OCI-LY7 (cell line): ENCODE measurements around the gene NTMT2. TPM values are rescaled to one million over a fixed set of nuclear protein-coding genes. Genes with fewer than 3 reads are reported as not detected.

ENCODE experiments used
- BruUV-seq: library from RNA; stranded (reverse); fragments of 400-500 nt; replicated peaks from 2 replicates; lab custom pipeline; 2021; lab: Mats Ljungman, UMichigan
- CTCF ChIA-PET: fragments of 300-600 bp; sonication (Branson Sonifier 250); formaldehyde crosslinking; loops from one replicate; lab custom pipeline; 2022; ENCODE audit warnings: antibody characterized with exemption; ENCODE audit not compliant: unreplicated experiment; lab: Charles Lee
- POLR2A ChIA-PET: fragments of 300-600 bp; sonication (Branson Sonifier 250); formaldehyde crosslinking; loops from one replicate; lab custom pipeline; 2022; ENCODE audit warnings: antibody characterized with exemption; lab: Charles Lee
- DNase-seq: peaks from one replicate; pipeline ENCODE4 v3.0.0-alpha.2; 2015; ENCODE audit warnings: low spot score
- H2AFZ ChIP-seq: fragments of 200-600 bp; sonication (generic), shearing (Covaris generic); 2 replicates; pipeline ENCODE4 v1.6.1; 2014; ENCODE audit warnings: mild to moderate bottlenecking, antibody characterized with exemption, low read length, moderate library complexity
- H3K27ac ChIP-seq: fragments of 200-600 bp; sonication (generic); 2 replicates; pipeline ENCODE4 v1.5.1; 2014; ENCODE audit warnings: mixed run types, low read depth, mild to moderate bottlenecking, moderate library complexity, low read length, inconsistent platforms; ENCODE audit not compliant: poor library complexity, severe bottlenecking
- H3K36me3 ChIP-seq: fragments of 200-600 bp; sonication (generic); 2 replicates; pipeline ENCODE4 v1.6.1; 2014; ENCODE audit warnings: mild to moderate bottlenecking, antibody characterized with exemption, low read length, moderate library complexity, mixed read lengths; ENCODE audit not compliant: insufficient read depth
- H3K4me1 ChIP-seq: fragments of 200-600 bp; sonication (generic); 2 replicates; pipeline ENCODE4 v1.5.1; 2014; ENCODE audit warnings: mild to moderate bottlenecking, low read length; ENCODE audit not compliant: insufficient read depth, poor library complexity, severe bottlenecking
- H3K4me2 ChIP-seq: fragments of 200-600 bp; sonication (generic); 2 replicates; pipeline ENCODE4 v1.6.1; 2014; ENCODE audit warnings: mild to moderate bottlenecking, low read length
- H3K4me3 ChIP-seq: fragments of 200-600 bp; sonication (generic); 2 replicates; pipeline ENCODE4 v1.5.1; 2014; ENCODE audit warnings: mild to moderate bottlenecking, low read depth, low read length; ENCODE audit not compliant: poor library complexity, severe bottlenecking
- H3K79me2 ChIP-seq: fragments of 200-600 bp; sonication (generic); 2 replicates; pipeline ENCODE4 v1.6.1; 2016; ENCODE audit warnings: low read depth, mild to moderate bottlenecking, low read length, moderate library complexity, mixed read lengths; ENCODE audit not compliant: insufficient read depth
- H3K9me2 ChIP-seq: fragments of 200-600 bp; sonication (generic); 2 replicates; pipeline ENCODE4 v1.6.1; 2016; ENCODE audit warnings: mild to moderate bottlenecking, low read length, mixed read lengths; ENCODE audit not compliant: insufficient read depth
- H3K9me3 ChIP-seq: fragments of 200-600 bp; sonication (generic); 2 replicates; pipeline ENCODE4 v1.6.1; 2014; ENCODE audit warnings: mild to moderate bottlenecking, mixed run types, low read length, mixed read lengths
- H4K20me1 ChIP-seq: fragments of 200-600 bp; sonication (generic); 2 replicates; pipeline ENCODE4 v1.6.1; 2014; ENCODE audit warnings: mild to moderate bottlenecking, antibody characterized with exemption, low read length, moderate library complexity, mixed read lengths; ENCODE audit not compliant: insufficient read depth
- EZH2phosphoT487 ChIP-seq: fragments of 200-600 bp; sonication (generic); IDR thresholded peaks from 2 replicates; pipeline ENCODE4 v1.6.1; 2018; ENCODE audit warnings: low read depth, borderline replicate concordance, mild to moderate bottlenecking, mixed run types, antibody characterized with exemption, low read length, moderate library complexity, mixed read lengths
- intact Hi-C: fragments of 100-400 bp; cut with micrococcal nuclease; formaldehyde crosslinking; loops from one replicate; pipeline ENCODE4 v1.10.0; 2022; ENCODE audit not compliant: unreplicated experiment
- total RNA-seq, 2 experiments: library from RNA; depleted of rRNA in 1 of 2; stranded (reverse); fragments of >200 nt in 1 of 2; shearing (Covaris generic) in 1 of 2; gene quantifications; 2 replicates each; pipeline ENCODE4 v1.2.3, GENCODE V29; 2014 to 2022
- TF ChIP-seq, protein P1 (sequence below): fragments of 200-600 bp; sonication (generic); conservative IDR thresholded peaks from 2 replicates; pipeline ENCODE4 v1.5.1; 2014; ENCODE audit warnings: mild to moderate bottlenecking, antibody characterized with exemption, low read length, moderate library complexity, mixed read lengths

The NTMT2 gene
- total RNA-seq, 2 experiments from 2014 or later: not detected

DNA sequence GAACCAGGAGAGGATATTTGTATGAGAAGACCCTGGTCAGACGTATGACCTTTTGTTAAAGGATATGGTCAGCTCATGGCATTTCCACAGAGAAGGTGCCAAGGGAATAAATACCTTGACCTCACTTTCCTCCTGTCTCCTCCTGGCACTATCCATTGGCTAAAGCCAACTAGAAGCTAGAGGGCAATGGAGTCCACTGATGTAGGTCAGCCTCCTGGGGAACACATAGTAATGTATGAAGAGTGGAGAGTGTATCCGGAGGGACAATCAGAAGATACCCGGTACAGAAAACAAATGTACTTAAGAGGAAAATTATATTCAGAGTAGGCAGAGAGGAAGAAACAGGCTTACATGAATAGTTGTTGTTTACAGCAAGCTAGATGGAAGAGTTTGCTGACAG lies 698 bp upstream of the NTMT2 start:
- CTCF ChIA-PET: no interaction called here
- H3K4me2 ChIP-seq: no peak overlapping the region
- H3K9me3 ChIP-seq: no peaks in the 10 kb centered on the region
- BruUV-seq: no TSS peak
- H3K36me3 ChIP-seq: no peaks in the 10 kb centered on the region
- no peaks in the 10 kb centered on the region for H3K4me1 ChIP-seq
- no peak overlapping the region for H2AFZ ChIP-seq
- no peak for DNase-seq
- no peak overlapping the region for H3K27ac ChIP-seq
- H3K79me2 ChIP-seq: no peaks in the 10 kb centered on the region
- no peaks in the 10 kb centered on the region for H3K9me2 ChIP-seq
- H4K20me1 ChIP-seq: no peaks in the 10 kb centered on the region
- TF ChIP-seq, protein P1, sequence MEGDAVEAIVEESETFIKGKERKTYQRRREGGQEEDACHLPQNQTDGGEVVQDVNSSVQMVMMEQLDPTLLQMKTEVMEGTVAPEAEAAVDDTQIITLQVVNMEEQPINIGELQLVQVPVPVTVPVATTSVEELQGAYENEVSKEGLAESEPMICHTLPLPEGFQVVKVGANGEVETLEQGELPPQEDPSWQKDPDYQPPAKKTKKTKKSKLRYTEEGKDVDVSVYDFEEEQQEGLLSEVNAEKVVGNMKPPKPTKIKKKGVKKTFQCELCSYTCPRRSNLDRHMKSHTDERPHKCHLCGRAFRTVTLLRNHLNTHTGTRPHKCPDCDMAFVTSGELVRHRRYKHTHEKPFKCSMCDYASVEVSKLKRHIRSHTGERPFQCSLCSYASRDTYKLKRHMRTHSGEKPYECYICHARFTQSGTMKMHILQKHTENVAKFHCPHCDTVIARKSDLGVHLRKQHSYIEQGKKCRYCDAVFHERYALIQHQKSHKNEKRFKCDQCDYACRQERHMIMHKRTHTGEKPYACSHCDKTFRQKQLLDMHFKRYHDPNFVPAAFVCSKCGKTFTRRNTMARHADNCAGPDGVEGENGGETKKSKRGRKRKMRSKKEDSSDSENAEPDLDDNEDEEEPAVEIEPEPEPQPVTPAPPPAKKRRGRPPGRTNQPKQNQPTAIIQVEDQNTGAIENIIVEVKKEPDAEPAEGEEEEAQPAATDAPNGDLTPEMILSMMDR: no peak
- no peak overlapping the region for H3K4me3 ChIP-seq
- POLR2A ChIA-PET: no interaction called here
- intact Hi-C loops: no loop called here

DNA sequence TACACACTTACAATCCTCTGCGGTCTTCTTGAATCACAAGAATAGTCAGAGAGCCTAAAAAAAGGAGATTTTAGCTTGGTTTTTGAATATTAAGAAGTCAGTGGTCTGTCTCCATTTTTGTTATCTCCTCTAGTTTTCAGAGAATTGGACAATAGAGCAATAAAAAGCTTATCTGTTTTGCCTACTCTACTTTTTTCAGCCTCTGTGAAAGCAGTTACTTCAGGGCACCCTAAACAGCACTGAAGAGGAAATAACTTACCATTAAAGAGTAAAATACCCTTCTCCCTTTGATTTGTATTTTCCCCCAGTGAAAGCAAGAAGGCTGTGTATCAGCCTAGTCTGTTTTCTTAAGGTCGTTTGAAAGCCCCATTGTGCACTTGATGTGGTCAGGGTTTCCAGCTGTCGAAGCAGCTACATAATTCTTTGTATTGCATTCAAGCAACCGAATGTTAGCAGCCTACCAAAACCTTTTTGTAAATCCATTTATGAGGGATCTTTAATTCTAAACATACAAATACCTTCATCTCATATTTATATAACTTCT lies 1.0 kb downstream of the NTMT2 start:
- CTCF ChIA-PET: no interaction called here
- H3K4me2 ChIP-seq: no peak overlapping the region
- BruUV-seq: no TSS peak
- no peaks in the 10 kb centered on the region for H3K79me2 ChIP-seq
- H3K9me2 ChIP-seq: no peaks in the 10 kb centered on the region
- POLR2A ChIA-PET: interaction anchor here (1.2 kb wide), 1 partner anchor 10 kb away, joined by 4 read pairs; no protein-coding TSS in a partner anchor
- no peak overlapping the region for H3K27ac ChIP-seq
- no peak for TF ChIP-seq EZH2phosphoT487
- TF ChIP-seq, protein P1: no peak
- no peak overlapping the region for H3K4me3 ChIP-seq
- H4K20me1 ChIP-seq: no peaks in the 10 kb centered on the region
- no peak for DNase-seq
- H3K36me3 ChIP-seq: no peaks in the 10 kb centered on the region
- H2AFZ ChIP-seq: no peak overlapping the region
- H3K9me3 ChIP-seq: no peaks in the 10 kb centered on the region
- intact Hi-C loops: no loop called here
- H3K4me1 ChIP-seq: no peaks in the 10 kb centered on the region

DNA sequence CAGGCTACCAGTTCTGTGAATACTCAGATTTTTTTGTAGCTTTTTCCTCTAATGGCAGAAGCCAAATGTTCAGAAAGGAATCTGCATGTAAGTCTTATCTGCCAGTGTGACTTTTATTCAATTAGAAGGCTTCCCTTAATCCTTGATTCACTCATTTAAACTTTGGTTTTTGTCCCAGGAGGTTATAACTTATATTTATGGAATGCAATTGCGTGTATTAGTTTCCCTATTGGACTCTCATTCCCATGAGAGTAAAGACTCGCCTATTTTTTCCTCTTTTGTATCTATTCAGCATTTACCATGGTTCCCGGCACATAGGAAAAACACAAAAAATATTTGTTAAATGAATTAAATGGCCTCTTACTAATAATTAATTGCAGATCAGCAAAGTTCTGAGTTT lies 3.5 kb downstream of the NTMT2 start:
- H2AFZ ChIP-seq: no peak overlapping the region
- ChIA-PET POLR2A (no interaction called here), CTCF (no interaction called here)
- no peak overlapping the region for H3K4me2 ChIP-seq
- no peaks in the 10 kb centered on the region for H3K36me3 ChIP-seq
- no peaks in the 10 kb centered on the region for H3K4me1 ChIP-seq
- H3K9me3 ChIP-seq: no peaks in the 10 kb centered on the region
- H3K27ac ChIP-seq: no peak overlapping the region
- no peaks in the 10 kb centered on the region for H3K9me2 ChIP-seq
- TF ChIP-seq, protein P1: no peak
- no peak for TF ChIP-seq EZH2phosphoT487
- no peak for DNase-seq
- BruUV-seq: no TSS peak
- H3K79me2 ChIP-seq: no peaks in the 10 kb centered on the region
- no peak overlapping the region for H3K4me3 ChIP-seq
- H4K20me1 ChIP-seq: no peaks in the 10 kb centered on the region
- intact Hi-C loops: no loop called here
